Right lobe of liver (tissue), 6 donors: ENCODE data around the gene FGGY. TPM values are rescaled to one million over a fixed set of nuclear protein-coding genes. Genes with fewer than 3 reads are reported as not detected.
A peak's percentile ranks its signal among the peaks of the same experiment; 100 is the strongest.

Experiments
- ATAC-seq, 4 donors: fragments of 200-7000 bp; cut with Tn5 transposase; one replicate each; pipeline ENCODE4 v1.9.1; 2020; ENCODE audit warnings: mild to moderate bottlenecking in 4 of 4, moderate library complexity in 4 of 4
- DNase-seq, 3 donors: peaks; one replicate each; pipeline ENCODE4 v3.0.0-alpha.2; 2020
- H3K27ac ChIP-seq, 3 donors: fragments of 200-600 bp; one replicate each; pipeline ENCODE4 v1.8.0; 2022
- H3K27me3 ChIP-seq, 2 donors: fragments of 200-600 bp; one replicate each; pipeline ENCODE4 v1.8.0; 2022
- H3K36me3 ChIP-seq, 4 donors: fragments of 200-600 bp; sonication (generic) in 1 of 4; one replicate each; pipeline versions ENCODE4 v1.5.1 to v1.8.0; 2017 to 2022; ENCODE audit warnings: control low read depth in 1 of 4
- H3K4me1 ChIP-seq, 4 donors: fragments of 200-600 bp; sonication (generic) in 1 of 4; one replicate each; pipeline versions ENCODE4 v1.5.1 to v1.8.0; 2017 to 2022; ENCODE audit warnings: control low read depth in 1 of 4
- H3K4me3 ChIP-seq, 3 donors: fragments of 200-600 bp; one replicate each; pipeline ENCODE4 v1.8.0; 2022
- H3K9me3 ChIP-seq, 4 donors: fragments of 200-600 bp; sonication (generic) in 1 of 4; one replicate each; pipeline versions ENCODE4 v1.5.1 to v1.8.0; 2017 to 2022; ENCODE audit warnings: control low read depth in 1 of 4
- POLR2A ChIP-seq: fragments of 450-650 bp; IDR thresholded peaks from one replicate; pipeline ENCODE4 v1.6.1; 2017; ENCODE audit warnings: antibody characterized with exemption, mild to moderate bottlenecking
- WGBS: methylation state at CpG from one replicate; pipeline ENCODE4 v1.1.6; 2018; ENCODE audit warnings: low coverage, low lambda C conversion rate; ENCODE audit not compliant: insufficient coverage; ENCODE audit errors: missing lambda C conversion rate; 5-methylcytosine and 5-hydroxymethylcytosine counted together
- intact Hi-C, 2 donors: fragments of 100-400 bp; cut with DNase I; formaldehyde crosslinking; loops; one replicate each; pipeline versions ENCODE4 v1.11.2 to v1.14.1; 2022
- total RNA-seq, 6 experiments: library from RNA; depleted of rRNA in 2 of 6; stranded (reverse); fragments of >200 nt in 2 of 6; fragmentation: NEBNext Ultra II Directional in 3 of 6; extraction: Animal tissue kit (Norgen Biotek cat#: 25700) in 3 of 6; gene quantifications; one replicate each; pipeline versions ENCODE4 v1.1.0 to v1.2.4, GENCODE V29; 2016 to 2023
- TF ChIP-seq, protein P1 (sequence below), 4 donors: fragments of 200-600 bp in 3 of 4; fragments of 450-650 bp in 1 of 4; IDR thresholded peaks; one replicate each; pipeline versions ENCODE4 v1.5.1 to v1.8.0; 2016 to 2022; ENCODE audit warnings: antibody characterized with exemption in 4 of 4, mild to moderate bottlenecking in 2 of 4
- donor health status: DM: no; HTN: yes; CAD: no.
- donor health status: DM: no; HTN: no; CAD: no.
- donor health status: DM: no; HTN: no; CAD: no.
- donor health status: DM: no; HTN: yes; CAD: no.
- donor health status: DM: no; HTN: yes; CAD: no.

FGGY gene
- total RNA-seq, 6 experiments from 2014 or later: 45.5 to 84.2 (median 58.7) TPM

DNA sequence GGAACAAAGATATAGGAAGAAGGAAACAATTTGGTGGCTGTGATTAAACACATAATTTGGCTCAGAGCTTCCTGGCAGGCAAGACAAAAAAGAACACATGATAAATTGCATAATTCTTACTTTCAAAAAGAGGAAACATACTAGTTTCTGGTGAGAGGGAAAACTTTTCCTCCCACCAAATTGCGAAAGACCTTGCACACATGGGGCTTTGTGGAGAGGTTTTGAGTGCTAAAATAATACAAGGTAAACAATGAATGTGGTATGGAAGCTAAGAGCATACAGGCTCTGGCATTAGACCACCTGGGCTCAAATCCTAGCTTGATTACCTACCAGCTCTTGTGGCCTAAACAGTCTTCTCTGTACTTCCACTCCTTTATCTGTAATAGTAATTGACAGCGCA is 377.7 kb downstream of the FGGY start:
- Histone ChIP-seq H3K27ac (peak overlapping the region; percentile 39 to 71 (median 62)), H3K4me1 (peaks cover 0 to 23% (median 13%) of the 10 kb centered on the region in 4 donors), H3K27me3 (no peaks in the 10 kb centered on the region), H3K9me3 (no peaks in the 10 kb centered on the region), H3K36me3 (peaks cover 0 to 3% (median 0%) of the 10 kb centered on the region in 4 donors), H3K4me3 (no peak overlapping the region)
- intact Hi-C loops: no loop called here
- TF ChIP-seq POLR2A: no peak
- TF ChIP-seq, protein P1, sequence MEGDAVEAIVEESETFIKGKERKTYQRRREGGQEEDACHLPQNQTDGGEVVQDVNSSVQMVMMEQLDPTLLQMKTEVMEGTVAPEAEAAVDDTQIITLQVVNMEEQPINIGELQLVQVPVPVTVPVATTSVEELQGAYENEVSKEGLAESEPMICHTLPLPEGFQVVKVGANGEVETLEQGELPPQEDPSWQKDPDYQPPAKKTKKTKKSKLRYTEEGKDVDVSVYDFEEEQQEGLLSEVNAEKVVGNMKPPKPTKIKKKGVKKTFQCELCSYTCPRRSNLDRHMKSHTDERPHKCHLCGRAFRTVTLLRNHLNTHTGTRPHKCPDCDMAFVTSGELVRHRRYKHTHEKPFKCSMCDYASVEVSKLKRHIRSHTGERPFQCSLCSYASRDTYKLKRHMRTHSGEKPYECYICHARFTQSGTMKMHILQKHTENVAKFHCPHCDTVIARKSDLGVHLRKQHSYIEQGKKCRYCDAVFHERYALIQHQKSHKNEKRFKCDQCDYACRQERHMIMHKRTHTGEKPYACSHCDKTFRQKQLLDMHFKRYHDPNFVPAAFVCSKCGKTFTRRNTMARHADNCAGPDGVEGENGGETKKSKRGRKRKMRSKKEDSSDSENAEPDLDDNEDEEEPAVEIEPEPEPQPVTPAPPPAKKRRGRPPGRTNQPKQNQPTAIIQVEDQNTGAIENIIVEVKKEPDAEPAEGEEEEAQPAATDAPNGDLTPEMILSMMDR (IDR thresholded peaks at IDR 0.05): no peak
- peak in 1 of 3 donors; percentile 55 for DNase-seq
- WGBS: 41% methylated on average over 2 of the region's 2 CpGs
- peak; percentile 54 to 67 (median 61) for ATAC-seq

DNA sequence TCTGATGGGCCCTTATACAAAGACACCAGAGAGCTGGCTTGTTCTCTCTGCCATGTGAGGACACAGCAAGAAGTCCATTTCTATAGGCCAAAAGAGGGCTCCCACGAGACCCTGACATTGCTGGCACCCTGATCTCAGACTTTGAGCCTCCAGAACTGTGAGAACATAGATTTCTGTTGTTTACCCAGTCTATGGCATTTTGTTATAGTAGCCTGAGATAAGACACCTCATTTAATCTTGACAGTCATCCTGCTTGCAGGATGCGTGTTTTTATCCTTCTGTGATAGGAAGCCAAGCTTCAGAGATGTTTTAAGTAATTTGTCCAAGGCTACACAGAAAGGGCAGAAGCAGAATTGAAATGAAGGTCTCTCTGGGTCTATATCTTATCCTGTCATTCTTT is 379.0 kb downstream of the FGGY start:
- intact Hi-C loops: no loop called here
- WGBS: 60% methylated on average over 1 of the region's 2 CpGs
- no peak for TF ChIP-seq POLR2A
- TF ChIP-seq, protein P1 (IDR thresholded peaks at IDR 0.05): no peak
- Histone ChIP-seq H3K9me3 (no peaks in the 10 kb centered on the region), H3K27ac (peak overlapping the region in 1 of 3 donors; percentile 8), H3K27me3 (no peaks in the 10 kb centered on the region), H3K4me1 (peaks cover 0 to 23% (median 13%) of the 10 kb centered on the region in 4 donors), H3K36me3 (peaks cover 0 to 3% (median 0%) of the 10 kb centered on the region in 4 donors), H3K4me3 (no peak overlapping the region)
- no peak for DNase-seq
- no peak for ATAC-seq

DNA sequence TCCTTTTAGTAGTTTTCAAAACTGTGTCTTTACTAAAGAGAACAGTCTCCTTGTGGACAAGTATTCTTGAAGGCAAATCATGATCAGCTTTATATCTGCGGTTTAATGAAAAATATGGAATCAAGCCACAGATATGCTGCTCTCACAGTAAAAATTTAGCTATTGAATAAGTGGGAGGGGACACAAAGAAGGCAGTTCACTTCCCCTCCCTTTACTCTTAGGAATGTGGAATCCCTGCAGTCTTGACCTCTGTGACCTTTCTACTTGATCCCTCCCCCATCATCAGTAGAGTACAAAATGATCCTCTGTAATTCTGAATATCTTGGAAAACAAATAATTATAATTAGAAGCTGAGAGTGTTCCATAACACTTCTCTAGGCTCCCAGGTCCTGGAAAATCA is 381.1 kb downstream of the FGGY start:
- no peak overlapping the region for H3K27ac ChIP-seq
- H3K9me3 ChIP-seq: no peaks in the 10 kb centered on the region
- H3K4me3 ChIP-seq: no peak overlapping the region
- no peaks in the 10 kb centered on the region for H3K27me3 ChIP-seq
- DNase-seq (no peak), ATAC-seq (no peak)
- 79% methylated on average over 1 of the region's 1 CpG for WGBS
- H3K36me3 ChIP-seq: peaks cover 0 to 5% (median 0%) of the 10 kb centered on the region in 4 donors
- TF ChIP-seq, protein P1 (IDR thresholded peaks at IDR 0.05): no peak
- TF ChIP-seq POLR2A: no peak
- intact Hi-C loops: no loop called here
- H3K4me1 ChIP-seq: peaks cover 0 to 23% (median 12%) of the 10 kb centered on the region in 4 donors

DNA sequence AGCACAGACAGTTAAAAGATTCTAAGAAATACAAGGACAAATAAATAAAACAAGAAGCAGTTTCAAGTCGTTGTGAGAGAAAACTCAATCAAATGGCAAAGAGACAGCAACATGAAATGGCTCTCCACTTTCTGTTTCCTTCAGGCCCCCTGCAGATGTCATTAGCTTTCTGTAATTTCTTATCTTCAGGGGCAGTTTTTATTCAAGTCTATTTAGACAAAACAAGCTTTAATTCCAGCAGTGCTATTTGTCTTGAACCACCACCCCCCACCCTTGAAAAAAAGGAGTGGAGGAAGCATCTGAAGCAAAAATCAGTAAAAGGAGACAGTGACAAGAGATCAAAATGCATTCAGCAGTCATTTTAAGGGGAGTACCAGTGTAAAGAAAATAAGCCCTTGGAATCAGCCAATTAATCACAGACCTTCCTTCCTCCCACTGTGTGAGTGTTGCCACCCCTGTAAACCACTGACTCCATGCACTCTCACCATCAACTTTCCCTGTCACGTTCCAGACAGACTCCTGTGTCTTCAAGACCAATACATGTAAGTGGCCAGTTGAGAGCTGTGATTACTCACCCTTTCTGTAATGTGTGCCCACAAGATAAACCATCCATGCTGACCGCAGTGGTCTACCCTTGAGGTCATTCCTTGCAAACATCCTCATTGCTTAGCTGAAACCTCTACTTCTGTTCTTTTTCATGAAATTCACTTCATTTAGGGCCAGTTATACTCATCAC is 381.8 kb downstream of the FGGY start:
- WGBS: 49% methylated on average over 3 of the region's 3 CpGs
- intact Hi-C loops: no loop called here
- Histone ChIP-seq H3K27ac (no peak overlapping the region), H3K4me1 (peaks cover 0 to 23% (median 8%) of the 10 kb centered on the region in 4 donors), H3K36me3 (peaks cover 0 to 6% (median 0%) of the 10 kb centered on the region in 4 donors), H3K9me3 (no peaks in the 10 kb centered on the region), H3K27me3 (no peaks in the 10 kb centered on the region), H3K4me3 (no peak overlapping the region)
- ATAC-seq (no peak), DNase-seq (no peak)
- TF ChIP-seq POLR2A: no peak
- TF ChIP-seq, protein P1 (IDR thresholded peaks at IDR 0.05): no peak
